KOPT-K1 (cell line): Measurements from ENCODE around the gene FER1L5.

Source experiments
- H3K27ac ChIP-seq: fragments of 200-600 bp; sonication (generic); 2 replicates; pipeline ENCODE4 v1.5.1; 2016; ENCODE audit warnings: antibody characterized with exemption, mild to moderate bottlenecking, low read depth, low read length; ENCODE audit not compliant: poor library complexity, severe bottlenecking
- H3K36me3 ChIP-seq: fragments of 200-600 bp; sonication (generic); 2 replicates; pipeline ENCODE4 v1.5.1; 2017; ENCODE audit warnings: antibody characterized with exemption, mild to moderate bottlenecking, low read length, moderate library complexity; ENCODE audit not compliant: insufficient read depth
- H3K9me3 ChIP-seq: fragments of 200-600 bp; sonication (generic); 2 replicates; pipeline ENCODE4 v1.5.1; 2017; ENCODE audit warnings: antibody characterized with exemption, low read length, mild to moderate bottlenecking; ENCODE audit not compliant: insufficient read depth, poor library complexity, severe bottlenecking

FER1L5 gene

GRCh38 chr2:96694279-96694678, 51.7 kb downstream of the FER1L5 start:
- H3K9me3 ChIP-seq: no peaks in the 10 kb centered on the region
- H3K36me3 ChIP-seq: no peaks in the 10 kb centered on the region
- no peak overlapping the region for H3K27ac ChIP-seq

DNA sequence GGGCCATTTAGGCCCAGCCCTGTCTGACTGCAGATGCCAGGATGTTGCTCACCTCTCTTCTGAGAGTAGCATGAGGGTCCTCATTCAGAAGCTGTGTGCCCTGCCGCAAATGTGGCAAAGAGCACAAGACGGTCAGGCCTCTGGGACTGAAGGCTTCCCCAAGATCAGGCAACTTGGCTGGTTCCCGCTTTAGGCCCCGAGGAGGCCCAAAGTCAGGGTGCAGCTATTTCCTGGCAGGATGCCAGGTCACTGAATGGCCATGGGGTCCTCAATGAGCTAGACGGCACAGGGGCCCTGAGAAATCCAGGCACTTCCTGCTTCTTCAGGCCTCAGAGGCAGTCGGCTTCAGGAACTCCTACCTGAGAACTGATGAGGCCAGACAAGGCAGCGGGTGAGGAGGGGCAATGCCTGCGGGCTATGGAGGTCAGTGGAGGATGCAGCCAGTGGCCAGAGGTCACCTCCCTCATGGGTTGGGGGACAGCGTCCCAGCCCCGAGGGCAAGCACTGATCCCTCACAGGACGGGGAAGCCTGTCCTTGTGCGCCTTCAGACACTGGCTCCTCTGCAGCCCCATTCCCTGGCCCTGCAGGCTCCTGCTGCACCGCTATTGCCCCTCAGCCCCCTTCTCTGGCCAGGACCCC, 52.4 kb downstream of the FER1L5 start:
- Histone ChIP-seq H3K36me3 (no peaks in the 10 kb centered on the region), H3K9me3 (no peaks in the 10 kb centered on the region), H3K27ac (no peak overlapping the region)

DNA sequence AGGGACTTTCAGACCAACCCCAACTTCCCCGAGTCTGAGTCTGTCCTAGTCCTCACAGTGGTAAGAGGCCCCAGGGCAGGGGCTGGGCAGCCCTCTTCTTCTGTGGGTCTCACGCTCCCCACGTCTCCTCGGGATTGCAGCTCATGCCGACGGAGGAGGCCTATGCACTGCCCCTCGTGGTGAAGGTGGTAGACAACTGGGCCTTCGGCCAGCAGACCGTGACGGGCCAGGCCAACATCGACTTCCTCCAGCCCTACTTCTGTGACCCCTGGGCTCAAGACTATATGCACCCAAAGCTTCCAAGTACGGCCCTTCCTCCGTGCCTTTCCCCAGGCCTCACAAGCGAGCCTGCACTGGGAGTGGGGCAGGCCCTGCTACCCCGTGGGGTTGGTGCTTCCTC, 53.0 kb downstream of the FER1L5 start:
- H3K9me3 ChIP-seq: no peaks in the 10 kb centered on the region
- no peak overlapping the region for H3K27ac ChIP-seq
- H3K36me3 ChIP-seq: no peaks in the 10 kb centered on the region

DNA sequence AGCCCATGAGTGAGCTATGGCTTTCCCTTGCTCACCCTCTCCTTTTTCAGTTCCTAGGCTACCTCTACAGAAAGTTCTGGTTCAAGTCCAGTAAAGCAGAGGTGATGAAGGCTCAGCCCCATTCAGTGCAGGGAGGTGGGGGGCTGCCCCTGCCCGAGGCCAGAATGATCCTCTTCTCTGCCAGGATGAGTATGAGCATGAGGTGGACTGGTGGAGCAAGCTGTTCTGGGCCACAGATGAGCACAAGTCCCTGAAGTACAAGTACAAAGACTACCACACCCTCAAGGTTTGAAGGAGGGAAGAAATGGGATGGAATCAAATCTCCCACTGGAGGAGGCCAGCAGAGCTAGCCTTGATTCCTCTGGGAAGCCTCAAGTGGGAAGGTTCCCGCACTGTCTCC, 54.9 kb downstream of the FER1L5 start:
- H3K27ac ChIP-seq: no peak overlapping the region
- peaks cover 9% of the 10 kb centered on the region; the same call in 1 of the 2 replicates for H3K36me3 ChIP-seq
- no peaks in the 10 kb centered on the region for H3K9me3 ChIP-seq

GRCh38 chr2:96698221-96698861, 55.8 kb downstream of the FER1L5 start:
- H3K36me3 ChIP-seq: peaks cover 9% of the 10 kb centered on the region; the same call in 1 of the 2 replicates
- H3K27ac ChIP-seq: no peak overlapping the region
- H3K9me3 ChIP-seq: no peaks in the 10 kb centered on the region

DNA sequence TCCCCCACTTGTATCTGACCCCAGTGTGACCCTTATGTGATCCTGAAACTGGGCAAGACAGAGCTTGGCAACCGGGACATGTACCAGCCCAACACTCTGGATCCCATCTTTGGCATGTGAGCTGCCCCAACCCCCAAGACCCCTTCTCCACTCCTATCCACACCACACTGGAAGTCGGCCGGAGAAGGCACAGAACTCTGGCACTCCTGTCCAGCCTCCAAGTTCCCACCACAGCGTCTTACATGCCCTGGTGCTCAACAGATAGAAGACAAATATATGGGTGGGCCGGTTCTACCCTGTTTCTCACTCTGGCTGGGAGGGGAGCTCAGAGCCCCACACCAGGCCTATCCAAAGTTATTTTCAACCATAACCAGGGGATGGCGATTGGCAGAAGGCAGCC, 56.5 kb downstream of the FER1L5 start:
- Histone ChIP-seq H3K36me3 (peaks cover 9% of the 10 kb centered on the region; the same call in 1 of the 2 replicates), H3K9me3 (no peaks in the 10 kb centered on the region), H3K27ac (no peak overlapping the region)

- no peaks in the 10 kb centered on the region for H3K9me3 ChIP-seq
- no peak overlapping the region for H3K27ac ChIP-seq
- H3K36me3 ChIP-seq: peaks cover 12% of the 10 kb centered on the region; the same call in 1 of the 2 replicates
Measured at GRCh38 chr2:96699621-96700020, 57.1 kb downstream of the FER1L5 start.

DNA sequence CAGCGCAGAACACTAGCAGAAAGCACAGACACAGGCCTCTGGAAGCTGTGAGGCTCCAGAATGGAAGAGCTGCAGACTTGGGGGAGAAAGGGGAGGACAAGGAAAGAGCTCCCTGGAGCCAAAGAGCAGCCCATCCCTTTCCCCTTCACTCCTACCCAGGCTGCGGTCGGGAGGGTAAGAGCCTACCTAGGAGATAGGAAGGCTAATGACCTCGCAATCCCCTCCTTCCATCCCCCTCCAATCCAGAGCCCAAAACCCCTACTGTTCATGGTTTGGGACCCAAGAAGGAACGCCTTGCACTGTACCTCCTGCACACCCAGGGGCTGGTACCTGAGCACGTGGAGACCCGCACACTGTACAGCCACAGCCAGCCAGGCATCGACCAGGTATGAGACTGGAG, 57.5 kb downstream of the FER1L5 start:
- peaks cover 16% of the 10 kb centered on the region for H3K36me3 ChIP-seq
- H3K9me3 ChIP-seq: no peaks in the 10 kb centered on the region
- no peak overlapping the region for H3K27ac ChIP-seq

GRCh38 chr2:96701636-96702035, 59.1 kb downstream of the FER1L5 start:
- Histone ChIP-seq H3K9me3 (no peaks in the 10 kb centered on the region), H3K27ac (no peak overlapping the region), H3K36me3 (peaks cover 32% of the 10 kb centered on the region)

- H3K36me3 ChIP-seq: peaks cover 38% of the 10 kb centered on the region
- H3K27ac ChIP-seq: no peak overlapping the region
- no peaks in the 10 kb centered on the region for H3K9me3 ChIP-seq
Measured at GRCh38 chr2:96702098-96702785, 59.7 kb downstream of the FER1L5 start.

- Histone ChIP-seq H3K36me3 (peaks cover 47% of the 10 kb centered on the region), H3K9me3 (no peaks in the 10 kb centered on the region), H3K27ac (no peak overlapping the region)
Measured at GRCh38 chr2:96703021-96703751, 60.6 kb downstream of the FER1L5 start.

DNA sequence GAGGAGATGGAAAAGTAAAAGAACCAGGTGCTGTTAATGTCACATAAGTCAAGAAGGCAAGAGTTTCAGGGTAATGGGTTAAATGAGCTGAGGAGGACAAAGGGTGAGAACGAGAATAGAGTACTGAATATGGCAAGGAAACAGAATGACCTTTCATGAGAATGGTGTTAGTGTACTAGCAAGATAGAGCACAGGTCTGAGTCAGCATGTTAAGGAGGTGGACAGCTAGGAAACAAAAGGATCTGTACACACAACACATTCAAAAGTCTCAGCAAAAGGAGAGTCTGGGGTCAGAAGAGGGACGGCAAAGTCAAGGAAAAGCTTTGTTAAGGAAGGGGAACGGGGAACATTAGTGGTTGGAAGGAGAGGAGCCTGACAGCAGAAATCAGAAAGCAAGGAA, 68.4 kb downstream of the FER1L5 start:
- peaks cover 75% of the 10 kb centered on the region for H3K36me3 ChIP-seq
- H3K9me3 ChIP-seq: no peaks in the 10 kb centered on the region
- H3K27ac ChIP-seq: no peak overlapping the region

- no peaks in the 10 kb centered on the region for H3K9me3 ChIP-seq
- H3K36me3 ChIP-seq: peaks cover 30% of the 10 kb centered on the region
- H3K27ac ChIP-seq: no peak overlapping the region
Measured at GRCh38 chr2:96715658-96716057, 73.1 kb downstream of the FER1L5 start.

DNA sequence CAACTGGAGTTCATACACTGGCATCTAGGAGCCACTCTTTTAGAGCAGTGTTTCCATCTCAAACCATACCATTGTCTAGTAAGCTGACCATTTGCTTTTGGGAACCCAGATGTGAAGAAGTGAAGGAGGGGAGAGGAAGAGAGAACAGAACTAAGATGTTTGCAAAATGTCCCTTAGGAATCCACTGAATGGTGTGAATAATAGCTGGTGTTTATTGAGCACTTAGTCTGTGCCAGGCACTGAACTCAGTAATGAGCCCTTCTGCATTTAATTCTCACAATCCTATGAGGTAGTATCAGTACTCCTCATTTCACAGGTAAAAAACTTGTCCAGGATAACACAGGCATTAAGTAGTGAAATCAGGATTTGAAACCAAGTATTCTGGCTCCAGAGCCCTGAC, 73.8 kb downstream of the FER1L5 start:
- Histone ChIP-seq H3K36me3 (peaks cover 23% of the 10 kb centered on the region; the same call in 1 of the 2 replicates), H3K9me3 (no peaks in the 10 kb centered on the region), H3K27ac (no peak overlapping the region)

DNA sequence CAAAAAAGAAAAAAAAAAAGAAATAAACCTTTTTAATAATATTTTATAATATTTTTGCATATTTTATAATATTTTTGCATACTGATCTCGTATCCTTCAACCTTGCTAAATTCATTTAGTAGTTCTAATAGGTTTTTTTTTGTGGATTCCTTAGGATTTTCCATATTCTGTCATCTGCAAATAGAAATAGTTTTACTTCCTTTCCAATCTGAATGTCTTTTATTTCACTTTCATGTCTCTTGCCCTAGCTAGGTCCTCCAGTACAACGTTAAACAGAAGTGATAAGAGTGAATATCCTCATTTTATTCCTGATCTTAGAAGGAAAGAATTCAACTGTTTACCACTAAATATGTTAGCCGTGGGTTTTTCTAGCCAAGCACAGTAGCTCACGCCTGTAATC, 83.6 kb downstream of the FER1L5 start:
- no peak overlapping the region for H3K27ac ChIP-seq
- peaks cover 45% of the 10 kb centered on the region for H3K36me3 ChIP-seq
- no peaks in the 10 kb centered on the region for H3K9me3 ChIP-seq
